ENCODE data around the gene MED17.

- TF ChIP-seq, protein P1, sequence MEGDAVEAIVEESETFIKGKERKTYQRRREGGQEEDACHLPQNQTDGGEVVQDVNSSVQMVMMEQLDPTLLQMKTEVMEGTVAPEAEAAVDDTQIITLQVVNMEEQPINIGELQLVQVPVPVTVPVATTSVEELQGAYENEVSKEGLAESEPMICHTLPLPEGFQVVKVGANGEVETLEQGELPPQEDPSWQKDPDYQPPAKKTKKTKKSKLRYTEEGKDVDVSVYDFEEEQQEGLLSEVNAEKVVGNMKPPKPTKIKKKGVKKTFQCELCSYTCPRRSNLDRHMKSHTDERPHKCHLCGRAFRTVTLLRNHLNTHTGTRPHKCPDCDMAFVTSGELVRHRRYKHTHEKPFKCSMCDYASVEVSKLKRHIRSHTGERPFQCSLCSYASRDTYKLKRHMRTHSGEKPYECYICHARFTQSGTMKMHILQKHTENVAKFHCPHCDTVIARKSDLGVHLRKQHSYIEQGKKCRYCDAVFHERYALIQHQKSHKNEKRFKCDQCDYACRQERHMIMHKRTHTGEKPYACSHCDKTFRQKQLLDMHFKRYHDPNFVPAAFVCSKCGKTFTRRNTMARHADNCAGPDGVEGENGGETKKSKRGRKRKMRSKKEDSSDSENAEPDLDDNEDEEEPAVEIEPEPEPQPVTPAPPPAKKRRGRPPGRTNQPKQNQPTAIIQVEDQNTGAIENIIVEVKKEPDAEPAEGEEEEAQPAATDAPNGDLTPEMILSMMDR (IDR thresholded peaks at IDR 0.05; ENCODE audit: insufficient read depth, low read length, poor library complexity, severe bottlenecking) = no peak
- TF ChIP-seq EZH2phosphoT487 (conservative IDR thresholded peaks at IDR 0.05; ENCODE audit: low read length) = no peak
Measured at GRCh38 chr11:93783765-93784144, 327 bp upstream of the MED17 start.

Data from SU-DHL-6 (cell line).